ENCODE results near the gene CD247.

DNA sequence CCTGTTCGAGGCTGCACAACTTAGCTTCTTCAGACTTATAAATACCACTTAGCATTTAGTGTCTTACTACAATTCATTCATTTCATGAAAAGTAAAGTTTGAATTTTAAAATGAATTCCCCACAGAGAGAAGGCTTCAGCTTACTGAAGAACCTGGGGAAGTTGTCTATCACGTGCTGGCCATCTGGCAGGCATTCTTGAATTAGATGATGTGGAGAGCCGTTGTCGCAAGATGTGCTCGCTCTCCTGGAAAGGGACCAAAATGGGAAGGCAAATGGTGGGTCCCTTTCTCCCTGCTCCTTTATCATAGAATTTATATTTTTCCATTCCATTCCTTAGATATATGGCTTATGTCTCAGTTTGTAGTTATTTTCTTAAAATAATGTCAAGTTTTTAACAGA is 90.5 kb downstream of the CD247 start:
- TF ChIP-seq, protein P1, sequence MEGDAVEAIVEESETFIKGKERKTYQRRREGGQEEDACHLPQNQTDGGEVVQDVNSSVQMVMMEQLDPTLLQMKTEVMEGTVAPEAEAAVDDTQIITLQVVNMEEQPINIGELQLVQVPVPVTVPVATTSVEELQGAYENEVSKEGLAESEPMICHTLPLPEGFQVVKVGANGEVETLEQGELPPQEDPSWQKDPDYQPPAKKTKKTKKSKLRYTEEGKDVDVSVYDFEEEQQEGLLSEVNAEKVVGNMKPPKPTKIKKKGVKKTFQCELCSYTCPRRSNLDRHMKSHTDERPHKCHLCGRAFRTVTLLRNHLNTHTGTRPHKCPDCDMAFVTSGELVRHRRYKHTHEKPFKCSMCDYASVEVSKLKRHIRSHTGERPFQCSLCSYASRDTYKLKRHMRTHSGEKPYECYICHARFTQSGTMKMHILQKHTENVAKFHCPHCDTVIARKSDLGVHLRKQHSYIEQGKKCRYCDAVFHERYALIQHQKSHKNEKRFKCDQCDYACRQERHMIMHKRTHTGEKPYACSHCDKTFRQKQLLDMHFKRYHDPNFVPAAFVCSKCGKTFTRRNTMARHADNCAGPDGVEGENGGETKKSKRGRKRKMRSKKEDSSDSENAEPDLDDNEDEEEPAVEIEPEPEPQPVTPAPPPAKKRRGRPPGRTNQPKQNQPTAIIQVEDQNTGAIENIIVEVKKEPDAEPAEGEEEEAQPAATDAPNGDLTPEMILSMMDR (conservative IDR thresholded peaks at IDR 0.05 in 1 of 2, IDR thresholded peaks at IDR 0.05 in 1 of 2; ENCODE audit: extremely low read depth in 1 of 2, insufficient read depth in 1 of 2, low read depth in 1 of 2, low read length in 2 of 2) = no peak
- no peak for TF ChIP-seq EZH2 (IDR thresholded peaks at IDR 0.05; ENCODE audit: borderline replicate concordance, low read length)
